HCT116 (cell line): ENCODE data around the gene MYCBP. TPM values are rescaled to one million over a fixed set of nuclear protein-coding genes. Genes with fewer than 3 reads are reported as not detected.

Source experiments
- ATAC-seq: fragments of 200-7000 bp; cut with Tn5 transposase; 2 replicates; pipeline ENCODE4 v1.9.1; 2020; ENCODE audit warnings: mild to moderate bottlenecking, moderate library complexity
- BruUV-seq: library from RNA; stranded (reverse); fragments of 400-500 nt; replicated peaks from 2 replicates; lab custom pipeline; 2021; lab: Mats Ljungman, UMichigan
- CTCF ChIA-PET: fragments of 300-600 bp; sonication (Branson Sonifier 250); formaldehyde crosslinking; loops from one replicate; lab custom pipeline; 2021; ENCODE audit warnings: antibody characterized with exemption; lab: Charles Lee
- POLR2A ChIA-PET: fragments of 300-600, 350-600 bp; sonication (Branson Sonifier 250); formaldehyde crosslinking; loops from one replicate; lab custom pipeline; 2021; ENCODE audit warnings: antibody characterized with exemption; lab: Charles Lee
- RAD21 ChIA-PET, 2 experiments: fragments of 300-600 bp; sonication (Branson Sonifier 250); formaldehyde crosslinking; loops; one replicate each; lab custom pipeline; 2023; ENCODE audit warnings: low total read pairs in 2 of 2; ENCODE audit not compliant: uncharacterized antibody in 2 of 2, unreplicated experiment in 2 of 2, low non-redundant PET in 1 of 2; lab: Charles Lee
- DNase-seq: peaks from one replicate; pipeline ENCODE4 v3.0.0-alpha.2; 2010; ENCODE audit warnings: low read depth, low spot score
- H2AFZ ChIP-seq: fragments of 200-600 bp; shearing (Covaris generic), sonication (generic); 2 replicates; pipeline ENCODE4 v1.6.1; 2017; ENCODE audit warnings: low read depth, mixed run types, mixed read lengths, antibody characterized with exemption, low read length; ENCODE audit not compliant: poor library complexity, severe bottlenecking
- H3K27ac ChIP-seq: 2 replicates; pipeline ENCODE4 v1.5.1; 2012; ENCODE audit warnings: low read depth, low read length
- H3K27me3 ChIP-seq: fragments of 200-600 bp; sonication (generic); 2 replicates; pipeline ENCODE4 v1.6.1; 2016; ENCODE audit warnings: mixed run types, low read length, mixed read lengths; ENCODE audit not compliant: insufficient read depth
- H3K36me3 ChIP-seq, 2 experiments: fragments of 200-500 bp in 1 of 2; fragments of 200-600 bp in 1 of 2; sonication (Bioruptor generic) in 1 of 2; sonication (generic) in 1 of 2; 2 replicates each; pipeline versions ENCODE4 v1.5.1 to v1.6.1; 2014 to 2016; ENCODE audit warnings: low read length in 2 of 2, inconsistent platforms in 1 of 2, mixed read lengths in 1 of 2, mixed run types in 1 of 2; ENCODE audit not compliant: insufficient read depth in 2 of 2, control insufficient read depth in 1 of 2
- H3K4me1 ChIP-seq, 2 experiments: fragments of 200-600 bp in 1 of 2; sonication (generic) in 1 of 2; 2 replicates each; pipeline versions ENCODE4 v1.5.1 to v1.6.1; 2012 to 2017; ENCODE audit warnings: low read length in 2 of 2, inconsistent platforms in 1 of 2, mild to moderate bottlenecking in 1 of 2, mixed read lengths in 1 of 2, mixed run types in 1 of 2, moderate library complexity in 1 of 2; ENCODE audit not compliant: insufficient read depth in 2 of 2, control insufficient read depth in 1 of 2
- H3K4me2 ChIP-seq: fragments of 200-600 bp; sonication (generic); 2 replicates; pipeline ENCODE4 v1.6.1; 2017; ENCODE audit warnings: mixed run types, low read length, mixed read lengths
- H3K4me3 ChIP-seq, 2 experiments: fragments of 200-600 bp in 1 of 2; sonication (generic) in 1 of 2; replicated peaks in 1 of 2; 2 replicates each; pipeline ENCODE4 v1.5.1; 2011 to 2016; ENCODE audit warnings: low read length in 2 of 2, control low read depth in 1 of 2, low read depth in 1 of 2, mild to moderate bottlenecking in 1 of 2, mixed read lengths in 1 of 2, mixed run types in 1 of 2
- H3K79me2 ChIP-seq: fragments of 200-600 bp; sonication (generic); 2 replicates; pipeline ENCODE4 v1.6.1; 2017; ENCODE audit warnings: mild to moderate bottlenecking, mixed run types, low read length, moderate library complexity, mixed read lengths; ENCODE audit not compliant: insufficient read depth
- H3K9ac ChIP-seq: fragments of 200-600 bp; sonication (generic); 2 replicates; pipeline ENCODE4 v1.6.1; 2016; ENCODE audit warnings: low read length, mixed read lengths
- H3K9me2 ChIP-seq: fragments of 200-600 bp; sonication (generic), shearing (Covaris generic); 2 replicates; pipeline ENCODE4 v1.6.1; 2017; ENCODE audit warnings: mixed run types, mild to moderate bottlenecking, moderate library complexity; ENCODE audit not compliant: insufficient read depth
- H3K9me3 ChIP-seq, 2 experiments: fragments of 200-500 bp in 1 of 2; fragments of 200-600 bp in 1 of 2; sonication (Bioruptor generic) in 1 of 2; sonication (generic) in 1 of 2; 2 replicates each; pipeline ENCODE4 v1.6.1; 2014 to 2017; ENCODE audit warnings: low read length in 2 of 2, mixed read lengths in 2 of 2, inconsistent platforms in 1 of 2, low read depth in 1 of 2, mild to moderate bottlenecking in 1 of 2, mixed run types in 1 of 2, moderate library complexity in 1 of 2; ENCODE audit not compliant: control insufficient read depth in 1 of 2, insufficient read depth in 1 of 2
- H4K20me1 ChIP-seq: fragments of 200-600 bp; sonication (generic), shearing (Covaris generic); 2 replicates; pipeline ENCODE4 v1.6.1; 2017; ENCODE audit warnings: mixed run types, mild to moderate bottlenecking, moderate library complexity; ENCODE audit not compliant: insufficient read depth
- ATF3 ChIP-seq: IDR thresholded peaks from 2 replicates; pipeline ENCODE4 v1.6.1; 2012
- CEBPB ChIP-seq: IDR thresholded peaks from 2 replicates; pipeline ENCODE4 v1.6.1; 2012; ENCODE audit warnings: low read depth
- ELF1 ChIP-seq: IDR thresholded peaks from 2 replicates; pipeline ENCODE4 v1.6.1; 2012; ENCODE audit warnings: low read depth, borderline replicate concordance
- POLR2AphosphoS5 ChIP-seq: IDR thresholded peaks from 2 replicates; pipeline ENCODE4 v1.6.1; 2011; ENCODE audit warnings: mild to moderate bottlenecking, low read depth, low read length, moderate library complexity
- RAD21 ChIP-seq: IDR thresholded peaks from 2 replicates; pipeline ENCODE4 v1.6.1; 2012; ENCODE audit warnings: low read depth, mild to moderate bottlenecking
- SIN3A ChIP-seq: IDR thresholded peaks from 2 replicates; pipeline ENCODE4 v1.6.1; 2012; ENCODE audit warnings: low read depth
- intact Hi-C: fragments of 100-400 bp; cut with micrococcal nuclease; formaldehyde crosslinking; loops from 2 replicates; pipeline ENCODE4 v1.10.0; 2022
- total RNA-seq: library from RNA; stranded (reverse); gene quantifications from one replicate; pipeline ENCODE4 v1.2.1, GENCODE V29; 2021; ENCODE audit not compliant: unreplicated experiment
- TF ChIP-seq, protein P1 (sequence below), 3 experiments: fragments of 200-600 bp in 1 of 3; sonication (generic) in 1 of 3; IDR thresholded peaks in 2 of 3; conservative IDR thresholded peaks in 1 of 3; 2 replicates each; pipeline ENCODE4 v1.5.1; 2012 to 2017; ENCODE audit warnings: low read depth in 2 of 3, low read length in 2 of 3, antibody characterized with exemption in 1 of 3, borderline replicate concordance in 1 of 3, control low read depth in 1 of 3, mild to moderate bottlenecking in 1 of 3, mixed read lengths in 1 of 3, mixed run types in 1 of 3, moderate library complexity in 1 of 3; ENCODE audit not compliant: insufficient read depth in 1 of 3
- TF ChIP-seq, protein P2 (sequence below): IDR thresholded peaks from 2 replicates; pipeline ENCODE4 v1.6.1; 2012

The MYCBP gene
- total RNA-seq, 1 experiment from 2014 or later, result 40.2 TPM

DNA sequence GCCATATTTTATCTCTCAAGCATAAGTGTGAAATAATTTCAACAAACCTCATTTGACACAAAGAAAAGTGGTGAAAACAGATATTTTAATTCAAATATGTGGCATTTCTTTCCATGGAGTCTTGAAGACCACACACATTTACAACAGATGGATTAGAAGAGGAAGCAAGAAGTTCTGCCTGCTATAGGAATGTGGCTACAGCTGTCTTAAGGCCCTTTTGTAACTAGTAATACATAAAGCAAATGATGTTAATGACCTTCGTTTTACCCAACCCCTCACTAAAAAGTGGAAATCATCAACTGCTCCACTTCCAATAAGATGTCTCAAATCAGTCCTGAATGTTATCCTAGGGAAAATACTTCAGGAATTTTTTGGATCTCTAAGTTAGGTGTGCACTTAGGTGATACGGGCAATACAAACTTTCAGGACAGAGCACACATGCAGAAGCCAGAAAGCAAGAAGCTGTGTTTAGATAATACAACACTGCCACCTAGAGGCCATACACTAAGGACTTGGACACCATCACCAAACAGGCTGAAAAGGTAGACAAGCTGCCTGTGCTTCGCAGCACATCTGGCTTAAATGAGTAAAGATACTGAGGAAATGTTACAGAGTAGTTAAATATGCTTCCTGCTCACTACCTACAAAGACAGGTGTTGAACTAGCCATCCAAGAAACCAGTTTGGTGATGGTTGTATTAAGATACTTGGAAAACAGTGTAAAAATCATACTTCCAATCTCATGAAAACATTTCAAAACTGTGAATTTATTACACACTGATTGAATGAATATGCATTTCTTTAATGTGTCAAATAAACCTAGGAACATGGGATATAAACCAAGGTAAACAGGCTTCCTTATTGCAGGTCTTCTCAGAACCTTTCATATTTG, 38.0 kb downstream of the MYCBP start:
- Histone ChIP-seq H4K20me1 (no peaks in the 10 kb centered on the region), H3K4me1 (no peaks in the 10 kb centered on the region), H3K9ac (no peak overlapping the region), H3K79me2 (no peaks in the 10 kb centered on the region), H3K4me3 (no peak overlapping the region), H3K4me2 (no peak overlapping the region), H3K27me3 (no peaks in the 10 kb centered on the region), H3K27ac (no peak overlapping the region), H3K9me3 (no peaks in the 10 kb centered on the region), H2AFZ (no peak overlapping the region), H3K9me2 (no peaks in the 10 kb centered on the region), H3K36me3 (peaks cover 0 to 4% of the 10 kb centered on the region in 2 experiments; a peak in 1 of 4 replicates)
- DNase-seq (peak; percentile 81), ATAC-seq (peak; percentile 97)
- intact Hi-C loops, result loop anchor here (1.0 to 10.0 kb wide), 4 partner anchors 310 to 1140 kb away; partner anchors contain the start of genes CDCA8 and SF3A3
- TF ChIP-seq POLR2AphosphoS5, result no peak
- TF ChIP-seq SIN3A, result no peak
- peak; percentile 92 for TF ChIP-seq RAD21
- TF ChIP-seq, protein P1, sequence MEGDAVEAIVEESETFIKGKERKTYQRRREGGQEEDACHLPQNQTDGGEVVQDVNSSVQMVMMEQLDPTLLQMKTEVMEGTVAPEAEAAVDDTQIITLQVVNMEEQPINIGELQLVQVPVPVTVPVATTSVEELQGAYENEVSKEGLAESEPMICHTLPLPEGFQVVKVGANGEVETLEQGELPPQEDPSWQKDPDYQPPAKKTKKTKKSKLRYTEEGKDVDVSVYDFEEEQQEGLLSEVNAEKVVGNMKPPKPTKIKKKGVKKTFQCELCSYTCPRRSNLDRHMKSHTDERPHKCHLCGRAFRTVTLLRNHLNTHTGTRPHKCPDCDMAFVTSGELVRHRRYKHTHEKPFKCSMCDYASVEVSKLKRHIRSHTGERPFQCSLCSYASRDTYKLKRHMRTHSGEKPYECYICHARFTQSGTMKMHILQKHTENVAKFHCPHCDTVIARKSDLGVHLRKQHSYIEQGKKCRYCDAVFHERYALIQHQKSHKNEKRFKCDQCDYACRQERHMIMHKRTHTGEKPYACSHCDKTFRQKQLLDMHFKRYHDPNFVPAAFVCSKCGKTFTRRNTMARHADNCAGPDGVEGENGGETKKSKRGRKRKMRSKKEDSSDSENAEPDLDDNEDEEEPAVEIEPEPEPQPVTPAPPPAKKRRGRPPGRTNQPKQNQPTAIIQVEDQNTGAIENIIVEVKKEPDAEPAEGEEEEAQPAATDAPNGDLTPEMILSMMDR (IDR thresholded peaks at IDR 0.05 in 2 of 3, conservative IDR thresholded peaks at IDR 0.05 in 1 of 3; ENCODE audit: borderline replicate concordance in 1 of 3, insufficient read depth in 1 of 3, low read depth in 2 of 3, low read length in 2 of 3), result peak; percentile 68 to 86 (median 70)
- no peak for TF ChIP-seq ATF3
- no peak for TF ChIP-seq CEBPB
- TF ChIP-seq ELF1, result no peak
- TF ChIP-seq, protein P2, sequence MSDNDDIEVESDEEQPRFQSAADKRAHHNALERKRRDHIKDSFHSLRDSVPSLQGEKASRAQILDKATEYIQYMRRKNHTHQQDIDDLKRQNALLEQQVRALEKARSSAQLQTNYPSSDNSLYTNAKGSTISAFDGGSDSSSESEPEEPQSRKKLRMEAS, result no peak
- ChIA-PET RAD21 (interaction anchor here in 1 of 2 experiments (0.6 kb wide), 1 partner anchor 14 kb away, joined by 4 read pairs; no protein-coding TSS in a partner anchor), CTCF (interaction anchor here (0.6 to 1.4 kb wide), 8 partner anchors 11 to 811 kb away, joined by 3 to 7 read pairs (median 3); no protein-coding TSS in a partner anchor), POLR2A (no interaction called here)
- no TSS peak for BruUV-seq
